Erythroblast (primary cell): ENCODE results near the gene KAZN.

Source experiments
- GATA1 ChIP-seq: IDR thresholded peaks from 2 replicates; pipeline ENCODE4 v1.6.1; 2011; ENCODE audit warnings: low read depth, mild to moderate bottlenecking, control low read depth, low read length, moderate library complexity
- POLR2A ChIP-seq: IDR thresholded peaks from 2 replicates; pipeline ENCODE4 v1.6.1; 2011; ENCODE audit warnings: mild to moderate bottlenecking, low read length

GRCh38 chr1:15039017-15039648, 440.6 kb downstream of the KAZN start:
- no peak for TF ChIP-seq POLR2A
- TF ChIP-seq GATA1, result no peak
